ENCODE data around the gene NRF1.

The NRF1 gene

GRCh38 chr7:129742256-129742655 lies 130.7 kb downstream of the NRF1 start:
- no peak for DNase-seq

GRCh38 chr7:129746857-129747529 lies 135.5 kb downstream of the NRF1 start:
- no peak for DNase-seq

- no peak for DNase-seq
These were observed 137.0 kb downstream of the NRF1 start for GRCh38 chr7:129748356-129749109.

GRCh38 chr7:129750091-129750490 lies 138.6 kb downstream of the NRF1 start:
- no peak for DNase-seq

DNA sequence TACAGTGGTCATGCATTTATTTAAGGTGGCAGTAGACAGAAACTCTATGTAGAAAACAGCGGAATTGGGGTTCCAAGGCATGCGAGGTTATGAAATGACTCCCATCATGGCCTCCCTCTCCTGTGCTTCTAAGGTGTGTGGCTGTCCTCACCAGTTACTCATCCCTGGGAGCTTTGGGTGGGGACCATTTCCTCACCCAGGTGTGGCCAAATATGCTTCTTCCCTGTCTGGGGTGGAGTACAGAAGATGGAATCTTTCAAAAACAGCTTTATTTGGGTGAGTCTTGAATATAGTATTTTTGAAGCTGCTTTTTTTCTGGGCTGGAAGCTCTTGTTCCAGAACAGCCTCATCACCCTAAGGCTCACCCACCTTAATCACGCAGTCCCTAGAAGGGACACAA lies 139.0 kb downstream of the NRF1 start:
- DNase-seq: no peak

DNA sequence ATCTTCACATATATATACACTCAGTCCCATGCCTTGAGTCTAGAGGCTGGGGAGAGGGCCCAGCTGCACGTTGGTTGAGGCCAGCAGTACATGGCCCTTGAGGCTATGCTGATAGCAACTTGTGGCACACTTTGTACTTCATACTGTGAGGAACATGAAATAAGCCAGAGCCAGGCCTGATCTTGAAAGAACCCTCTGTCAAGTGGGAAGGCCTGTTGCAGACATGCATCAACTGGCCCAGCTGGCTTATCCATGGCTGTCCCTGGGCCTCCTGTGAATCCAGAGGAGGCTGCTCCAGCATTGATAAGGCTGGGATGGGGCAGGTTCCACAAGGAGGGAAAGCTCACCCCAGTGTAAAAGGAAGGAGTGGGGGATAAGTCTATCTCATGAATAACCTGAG lies 140.4 kb downstream of the NRF1 start:
- no peak for DNase-seq

DNA sequence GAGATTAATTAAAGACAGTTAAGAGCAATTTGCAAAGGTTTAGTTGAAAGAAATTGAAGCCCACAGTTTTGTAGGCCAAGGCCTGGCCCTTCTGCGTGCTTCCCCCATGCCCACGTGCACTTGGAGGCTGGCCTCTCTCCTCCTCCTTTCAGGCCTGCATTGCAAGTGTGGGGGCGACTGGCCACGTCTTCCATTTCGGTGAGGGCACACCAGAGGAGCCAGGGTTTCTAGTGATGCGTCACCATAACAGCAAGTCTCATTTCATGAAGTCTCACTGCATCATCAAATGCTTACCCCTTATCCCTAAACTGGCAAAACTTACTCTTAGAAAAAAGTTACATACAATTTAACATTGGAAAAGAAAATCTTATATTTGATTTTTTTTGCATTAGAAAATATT lies 141.2 kb downstream of the NRF1 start:
- no peak for DNase-seq

DNA sequence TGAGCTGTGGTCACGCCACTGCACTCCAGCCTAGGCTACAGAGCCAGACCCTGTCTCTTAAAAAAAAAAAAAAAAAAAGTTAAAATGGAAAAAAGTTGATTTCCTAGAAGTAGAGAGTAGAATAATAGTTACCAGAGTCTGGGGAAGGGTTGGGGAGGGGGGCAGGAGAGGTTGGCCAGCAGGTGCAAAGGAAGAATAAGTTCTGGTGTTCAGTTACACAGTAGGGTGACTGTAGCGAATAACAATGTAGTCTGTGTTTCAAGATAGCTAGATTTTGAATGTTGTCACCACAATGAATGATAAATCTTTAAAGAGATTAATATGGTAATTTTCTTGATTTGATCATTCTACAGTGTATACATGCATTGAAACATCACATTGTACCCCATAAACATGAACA lies 142.9 kb downstream of the NRF1 start:
- DNase-seq: no peak

GRCh38 chr7:129757991-129758390 lies 146.5 kb downstream of the NRF1 start:
- no peak for DNase-seq

DNA sequence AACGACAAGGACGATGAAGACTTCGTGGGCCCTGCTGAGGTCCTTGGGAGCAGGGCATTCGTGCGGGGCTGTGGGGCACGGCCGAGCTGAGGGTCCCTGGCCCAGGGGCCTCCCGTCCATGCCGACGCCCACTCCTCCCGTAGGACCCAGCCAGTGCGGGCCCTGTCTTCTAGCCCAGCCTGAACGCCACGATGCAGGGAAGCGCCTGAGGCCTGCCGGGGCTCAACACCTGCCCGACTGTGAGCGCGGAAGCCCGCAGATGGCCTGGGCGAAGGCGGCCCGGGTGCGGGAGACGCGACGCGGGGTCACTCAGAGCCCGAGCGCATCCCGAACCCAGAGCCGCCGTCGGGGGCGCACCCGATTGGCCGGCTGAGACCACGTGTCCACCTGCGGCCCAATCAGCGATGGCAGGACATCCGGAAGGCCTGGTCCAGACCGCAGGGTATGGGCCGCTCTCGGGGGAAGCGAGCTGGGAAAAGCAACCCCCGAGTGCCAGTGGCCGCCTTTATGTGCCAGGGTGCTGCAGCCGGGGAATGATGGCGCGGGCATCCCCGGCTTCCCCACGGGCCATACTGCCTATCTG lies 151.0 kb downstream of the NRF1 start:
- DNase-seq: no peak

DNA sequence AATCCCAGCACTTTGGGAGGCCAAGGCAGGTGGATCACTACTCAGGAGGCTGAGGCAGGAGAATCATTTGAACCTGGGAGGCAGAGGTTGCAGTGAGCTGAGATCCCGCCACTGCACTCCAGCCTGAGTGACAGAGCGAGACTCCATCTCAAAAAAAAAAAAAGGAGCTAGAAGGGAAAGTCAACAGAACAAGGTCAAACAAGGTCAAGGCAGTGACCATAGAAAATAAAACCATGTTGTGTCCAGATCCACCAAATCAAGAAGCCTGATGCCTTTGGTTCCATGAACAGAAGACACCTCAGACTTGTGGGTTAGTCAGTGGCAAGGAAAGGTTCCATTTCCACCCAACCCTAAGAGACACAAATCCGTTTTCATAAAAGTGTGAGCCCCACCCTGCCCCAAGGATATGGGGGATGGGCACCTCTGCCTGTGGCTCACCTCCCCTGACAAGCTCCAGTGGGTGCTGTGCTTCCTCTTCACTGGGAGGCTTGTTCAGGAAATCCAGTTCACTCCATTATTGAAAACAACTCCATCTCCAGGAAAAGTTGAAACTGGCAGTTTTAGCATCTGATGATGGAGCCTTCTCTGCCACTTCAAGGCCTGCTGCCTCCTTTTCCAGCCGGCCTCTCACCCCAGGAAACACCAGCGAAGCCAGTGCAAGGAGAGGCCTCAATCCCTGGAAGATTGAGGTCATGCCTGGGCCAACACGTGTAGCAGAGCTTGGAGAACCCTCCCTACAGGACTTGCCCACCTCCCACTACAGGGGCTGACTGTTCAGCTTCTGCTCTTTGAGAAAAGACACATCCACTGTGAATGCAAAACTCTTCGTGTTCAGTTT lies 152.9 kb downstream of the NRF1 start:
- DNase-seq: no peak

DNA sequence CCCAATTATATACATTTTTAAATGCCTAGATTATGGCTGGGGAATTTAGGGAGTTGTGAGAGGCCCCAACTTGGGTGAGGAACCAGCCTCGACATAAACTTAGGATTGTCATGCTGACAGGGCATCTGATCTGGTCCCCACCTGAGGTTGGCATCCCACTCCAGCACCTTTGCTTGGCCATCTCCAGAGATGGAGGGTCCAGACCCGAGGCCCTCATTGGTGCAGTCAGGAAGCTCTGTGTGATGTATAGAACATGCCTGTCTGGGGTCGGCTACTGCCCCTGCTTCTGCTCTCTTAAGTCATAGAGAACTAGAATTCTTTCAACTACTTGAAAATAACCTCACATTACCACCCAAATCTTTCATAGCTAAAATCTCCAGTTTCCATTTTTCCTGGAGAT lies 153.8 kb downstream of the NRF1 start:
- no peak for DNase-seq

DNA sequence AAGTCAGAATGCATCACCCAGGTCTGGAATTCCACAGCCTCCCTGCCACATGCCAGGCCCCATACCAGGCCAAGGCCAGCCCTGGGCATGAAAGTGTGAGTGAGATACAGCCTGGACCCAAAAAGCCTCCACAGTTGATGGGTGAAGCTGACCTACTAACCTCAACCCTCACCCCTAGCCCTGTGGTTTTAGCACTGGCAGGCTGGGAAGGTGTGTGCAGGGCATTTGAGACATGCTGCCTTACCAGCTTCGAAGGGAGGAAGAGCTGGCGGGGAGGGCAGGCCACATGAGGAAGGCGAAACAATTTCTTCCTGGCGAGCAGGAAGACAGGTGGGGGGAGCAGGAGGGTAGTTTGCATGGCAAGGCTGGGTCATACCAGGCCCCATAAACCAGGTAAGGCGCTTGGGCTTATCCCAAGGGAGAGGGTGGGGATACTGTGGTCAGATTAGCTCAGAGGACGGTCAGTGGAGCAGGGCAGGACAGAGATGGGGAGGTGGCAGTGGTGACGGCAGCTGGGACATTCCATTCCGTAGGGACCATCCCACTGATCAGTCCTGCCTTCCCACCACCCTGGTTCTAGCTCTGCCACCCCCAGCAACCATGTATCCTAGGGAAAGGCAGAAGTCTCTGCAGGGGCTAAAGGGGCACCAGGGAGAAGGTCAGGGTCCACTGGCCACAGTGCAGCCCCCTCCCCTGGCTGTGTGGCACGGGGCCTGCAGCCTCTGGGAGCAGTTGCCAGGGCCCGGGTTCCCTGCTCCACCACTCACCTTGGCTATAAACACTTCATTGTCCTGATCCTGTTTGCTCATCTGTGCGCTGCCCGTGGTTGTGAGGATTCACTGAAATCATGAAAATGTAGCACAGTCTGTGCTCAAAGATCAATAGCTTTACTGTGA lies 155.8 kb downstream of the NRF1 start:
- DNase-seq: no peak

DNA sequence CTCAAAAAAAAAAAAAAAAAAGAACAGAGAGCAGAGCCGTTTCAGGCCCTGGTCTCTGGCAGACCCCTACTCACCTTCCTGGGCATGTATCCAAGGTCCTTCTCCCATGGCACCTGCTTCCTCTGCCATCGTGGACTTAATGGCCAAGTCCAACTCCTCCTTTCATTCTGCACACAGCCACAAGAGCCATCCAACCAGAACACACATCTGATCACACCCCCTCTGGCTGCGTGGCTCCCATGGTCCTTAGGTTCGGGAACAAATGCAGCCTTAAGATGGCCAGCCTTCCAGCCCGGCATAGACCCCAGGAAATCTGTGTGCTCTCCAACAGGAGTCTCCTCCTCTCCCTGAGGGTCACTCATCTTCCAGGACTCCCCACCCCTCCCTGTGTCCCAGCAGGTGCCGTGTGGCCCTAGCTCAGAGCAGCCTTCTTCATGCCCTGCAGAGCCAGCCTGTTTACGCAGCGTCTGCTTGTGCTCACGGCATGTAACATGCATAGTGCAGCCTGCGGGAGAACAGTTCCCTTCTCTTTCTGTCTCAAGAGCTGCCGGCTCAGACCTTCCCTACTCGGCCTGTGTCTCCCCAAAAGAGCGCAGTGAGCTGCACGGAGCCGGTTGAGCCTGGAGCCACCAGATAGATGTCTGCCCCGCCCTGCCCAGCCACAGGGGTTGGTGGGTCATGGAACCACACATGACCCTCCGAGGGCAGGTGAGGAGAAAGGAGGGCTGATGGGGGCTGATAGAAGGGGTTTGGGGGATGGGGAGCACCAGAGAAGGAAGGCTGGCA lies 157.3 kb downstream of the NRF1 start:
- DNase-seq: no peak

GRCh38 chr7:129769400-129769774 lies 157.9 kb downstream of the NRF1 start:
- DNase-seq: no peak

GRCh38 chr7:129769866-129770808 lies 158.6 kb downstream of the NRF1 start:
- no peak for DNase-seq

GRCh38 chr7:129771201-129771927 lies 159.8 kb downstream of the NRF1 start:
- DNase-seq: no peak

DNA sequence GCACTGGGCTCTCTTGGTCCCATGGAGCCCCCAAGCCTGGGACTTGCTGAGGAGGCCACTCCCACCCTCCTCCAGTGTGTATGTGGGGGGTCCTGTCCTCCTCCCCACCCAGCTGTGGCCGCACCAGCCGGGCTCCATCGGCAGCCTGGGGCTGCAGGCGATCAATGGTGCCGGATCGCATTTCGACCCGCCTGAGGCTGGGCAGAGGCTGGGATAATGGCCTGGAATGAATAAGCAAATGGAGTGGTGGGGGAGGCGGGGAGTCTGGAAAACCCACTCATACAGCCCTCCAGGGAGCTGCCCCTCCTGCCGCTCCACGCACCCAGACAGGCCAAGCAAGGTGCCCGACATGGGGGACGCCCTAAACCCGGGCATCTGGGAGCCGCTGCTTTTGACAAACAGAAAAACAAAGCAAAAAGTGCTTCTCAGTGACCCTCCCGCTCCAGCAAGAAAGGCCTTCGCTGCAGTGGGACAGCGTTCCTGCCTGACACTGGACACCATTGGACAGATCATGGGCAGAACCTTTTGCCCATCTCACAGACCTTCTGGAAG lies 160.5 kb downstream of the NRF1 start:
- no peak for DNase-seq

GRCh38 chr7:129772646-129773280 lies 161.2 kb downstream of the NRF1 start:
- no peak for DNase-seq
